Raji (cell line): Measurements from ENCODE around the gene TRPM4.

Source experiments
- POLR2A ChIP-seq: IDR thresholded peaks from 2 replicates; pipeline ENCODE4 v1.6.1; 2011; ENCODE audit warnings: low read depth, low read length, control low read depth; ENCODE audit not compliant: insufficient read depth

The TRPM4 gene

DNA sequence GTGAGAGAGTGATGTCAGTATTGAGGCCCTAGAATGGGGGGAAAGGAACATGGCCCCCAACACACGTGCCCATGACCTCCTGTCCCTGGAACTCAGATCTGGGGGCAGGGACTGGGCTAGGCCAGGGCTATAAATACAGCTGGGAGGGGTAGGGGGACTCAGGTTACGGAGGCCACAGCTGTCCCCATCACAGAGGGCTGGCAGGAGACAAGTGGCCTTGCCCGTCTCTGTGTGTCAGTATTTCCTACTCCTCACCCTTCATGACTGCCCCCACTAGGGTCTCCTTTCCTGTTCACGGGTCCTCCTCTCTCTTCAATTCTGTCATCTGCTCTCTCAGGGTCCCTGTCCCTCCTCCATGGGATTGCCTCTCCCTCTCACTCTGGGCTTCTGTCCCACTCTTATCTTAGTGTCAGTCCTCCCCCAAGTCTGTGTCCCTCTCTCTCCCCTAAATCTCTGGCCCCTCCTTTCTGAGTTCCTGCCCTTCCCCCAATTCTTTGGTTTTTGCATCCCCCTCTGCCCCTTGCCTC, 1.7 kb upstream of the TRPM4 start:
- no peak for TF ChIP-seq POLR2A

DNA sequence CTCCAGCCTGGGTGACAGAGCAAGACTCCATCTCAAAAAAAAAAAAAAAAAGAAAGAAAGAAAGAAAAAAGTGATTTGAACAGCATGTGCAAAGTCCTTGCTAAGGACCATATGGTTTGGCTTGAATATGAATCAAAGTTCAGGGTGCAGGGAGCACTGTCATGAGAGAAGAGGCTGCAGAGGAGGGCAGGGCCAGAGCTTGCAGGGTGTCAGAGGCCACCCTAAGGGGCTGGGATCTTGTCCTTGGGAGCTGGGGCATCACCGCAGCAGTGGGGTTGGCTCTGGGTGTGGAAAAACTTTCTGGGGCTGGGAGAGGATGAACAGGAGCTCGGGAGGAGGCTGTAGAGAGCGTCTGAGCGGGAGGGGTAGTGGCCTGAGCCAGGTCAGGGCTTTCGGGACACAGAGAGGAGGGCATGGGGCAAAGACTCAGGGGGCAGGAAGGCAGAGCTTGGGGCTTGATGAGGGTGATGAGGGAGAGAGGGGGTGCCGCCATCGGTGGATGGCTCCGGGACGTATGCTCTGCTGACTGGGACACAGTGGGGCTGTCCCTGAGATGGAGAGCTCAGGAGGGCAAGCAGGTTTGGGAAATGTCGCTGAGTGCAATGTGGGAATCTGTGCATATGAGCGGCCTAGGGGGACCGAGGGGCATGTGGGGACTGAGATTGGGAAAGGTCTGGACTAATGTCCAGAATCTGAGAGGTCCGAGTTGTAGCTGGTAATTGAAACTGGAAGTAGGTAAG, 3.0 kb downstream of the TRPM4 start:
- no peak for TF ChIP-seq POLR2A

- no peak for TF ChIP-seq POLR2A
These were observed 4.4 kb downstream of the TRPM4 start for GRCh38 chr19:49161987-49162386.

GRCh38 chr19:49165111-49165750, 7.6 kb downstream of the TRPM4 start:
- TF ChIP-seq POLR2A: no peak

- no peak for TF ChIP-seq POLR2A
These were observed 8.3 kb downstream of the TRPM4 start for GRCh38 chr19:49165865-49166301.

- TF ChIP-seq POLR2A: no peak
These were observed 10.3 kb downstream of the TRPM4 start for GRCh38 chr19:49167857-49168409.

DNA sequence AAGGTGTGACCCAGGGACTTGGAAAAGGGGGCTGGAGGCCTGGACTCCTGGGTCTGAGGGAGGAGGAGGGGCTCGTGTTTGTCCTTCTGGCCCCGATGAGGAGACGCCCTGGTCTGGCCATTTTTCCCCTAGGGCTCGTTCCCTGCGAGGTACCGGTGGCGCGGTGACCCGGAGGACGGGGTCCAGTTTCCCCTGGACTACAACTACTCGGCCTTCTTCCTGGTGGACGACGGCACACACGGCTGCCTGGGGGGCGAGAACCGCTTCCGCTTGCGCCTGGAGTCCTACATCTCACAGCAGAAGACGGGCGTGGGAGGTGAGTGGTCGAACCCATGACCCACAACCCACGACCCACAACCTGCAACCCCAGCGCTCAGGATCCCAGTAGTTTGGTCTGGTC, 10.8 kb downstream of the TRPM4 start:
- TF ChIP-seq POLR2A: no peak

GRCh38 chr19:49173198-49173597, 15.6 kb downstream of the TRPM4 start:
- no peak for TF ChIP-seq POLR2A

DNA sequence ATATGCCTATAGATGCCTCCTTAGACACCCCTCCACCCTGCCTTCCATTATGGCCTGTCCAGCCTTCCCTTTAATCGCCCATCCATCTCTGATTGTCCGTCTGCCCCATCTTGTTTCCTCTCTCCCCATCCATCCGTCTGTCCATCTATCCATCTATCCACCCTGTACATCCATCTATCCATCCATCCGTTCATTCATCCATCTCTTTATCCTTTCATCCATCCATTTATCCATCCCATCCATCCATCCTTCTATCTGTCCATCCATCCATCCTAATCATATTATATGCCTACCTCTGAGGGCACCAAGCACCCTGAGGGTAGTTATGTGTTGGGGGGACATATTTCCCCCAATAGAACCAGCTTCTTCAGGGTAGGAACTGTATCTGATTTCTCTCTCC, 23.1 kb downstream of the TRPM4 start:
- TF ChIP-seq POLR2A: no peak

- TF ChIP-seq POLR2A: no peak
These were observed 25.3 kb downstream of the TRPM4 start for GRCh38 chr19:49182848-49183375.

DNA sequence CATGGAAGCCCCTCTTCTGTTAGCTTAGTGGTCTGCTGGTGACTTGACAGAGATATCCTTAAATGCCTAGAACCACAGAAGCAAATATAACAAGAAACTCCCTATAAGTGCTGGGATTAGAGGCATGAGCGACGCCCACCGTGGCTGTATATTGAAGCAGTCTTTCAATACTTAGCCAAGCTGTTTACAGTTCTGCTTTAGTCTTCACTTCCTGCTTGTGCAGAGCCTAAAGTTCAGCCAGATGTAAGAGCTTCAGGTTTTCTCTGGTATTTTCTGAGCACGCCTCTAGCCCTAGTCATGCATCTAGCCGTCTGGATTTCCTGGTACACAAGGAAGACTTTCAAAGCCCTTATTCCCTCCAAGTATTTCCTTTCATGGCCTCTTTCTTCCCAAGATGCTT, 28.5 kb downstream of the TRPM4 start:
- TF ChIP-seq POLR2A: no peak

DNA sequence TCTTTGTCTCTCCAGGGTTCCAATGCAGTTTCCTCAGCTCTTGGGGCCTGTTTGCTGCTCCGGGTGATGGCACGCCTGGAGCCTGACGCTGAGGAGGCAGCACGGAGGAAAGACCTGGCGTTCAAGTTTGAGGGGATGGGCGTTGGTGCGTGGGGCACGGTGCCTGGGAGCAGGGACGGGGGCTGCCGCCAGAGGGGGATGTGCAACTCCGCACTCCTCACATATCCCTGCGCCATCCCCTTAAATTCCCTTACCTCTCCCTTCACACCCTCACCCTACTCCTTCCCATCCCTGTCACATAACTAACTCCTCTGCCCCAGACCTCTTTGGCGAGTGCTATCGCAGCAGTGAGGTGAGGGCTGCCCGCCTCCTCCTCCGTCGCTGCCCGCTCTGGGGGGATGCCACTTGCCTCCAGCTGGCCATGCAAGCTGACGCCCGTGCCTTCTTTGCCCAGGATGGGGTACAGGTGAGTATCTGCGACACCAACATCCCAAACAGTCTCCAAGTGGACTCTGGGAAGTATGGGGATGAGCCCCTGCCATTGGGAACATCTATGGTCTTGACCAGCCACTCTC, 31.1 kb downstream of the TRPM4 start:
- TF ChIP-seq POLR2A: no peak

GRCh38 chr19:49189259-49189658, 31.7 kb downstream of the TRPM4 start:
- no peak for TF ChIP-seq POLR2A

DNA sequence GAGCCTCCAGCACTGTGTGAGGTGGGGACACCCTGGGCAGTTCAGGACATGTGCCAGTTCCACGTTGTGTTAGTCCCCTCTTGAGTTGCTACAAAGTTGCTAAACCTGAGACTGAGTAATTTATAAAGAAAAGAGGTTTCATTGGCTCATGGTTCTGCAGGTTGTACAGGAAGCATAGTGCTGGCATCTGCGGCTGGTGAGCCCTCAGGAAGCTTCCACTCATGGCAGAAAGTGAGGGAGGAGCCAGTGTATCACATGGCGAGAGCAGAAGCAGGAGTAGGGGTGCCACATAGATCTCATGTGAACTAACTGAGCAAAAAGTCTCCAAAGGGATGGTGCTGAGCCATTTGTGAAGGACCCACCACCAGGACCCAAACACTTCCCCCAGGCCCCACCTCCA, 33.2 kb downstream of the TRPM4 start:
- TF ChIP-seq POLR2A: no peak

GRCh38 chr19:49193822-49194394, 36.3 kb downstream of the TRPM4 start:
- no peak for TF ChIP-seq POLR2A
